Measurements from ENCODE around the gene ZNF385D. TPM values are rescaled to one million over a fixed set of nuclear protein-coding genes. Genes with fewer than 3 reads are reported as not detected.

ZNF385D gene
- total RNA-seq, 1 experiment from 2014 or later = 5.9 TPM

GRCh38 chr3:21564531-21564930 lies 186.5 kb downstream of the ZNF385D start:
- H3K79me2 ChIP-seq (ENCODE audit: low read length) = no peaks in the 10 kb centered on the region
- POLR2A ChIA-PET (ENCODE audit: unreplicated experiment) = no interaction called here
- intact Hi-C loops (cut with micrococcal nuclease) = no loop called here

GRCh38 chr3:21562243-21562642 lies 188.8 kb downstream of the ZNF385D start:
- intact Hi-C loops (cut with micrococcal nuclease) = no loop called here
- H2AFZ ChIP-seq (ENCODE audit: low read length) = no peak overlapping the region
- H3K9me2 ChIP-seq (replicated peaks; ENCODE audit: low read length) = no peaks in the 10 kb centered on the region
- no peak overlapping the region for H3K4me3 ChIP-seq (ENCODE audit: low read length)
- no peaks in the 10 kb centered on the region for H4K20me1 ChIP-seq (ENCODE audit: low read length)
- no peak overlapping the region for H3K4me2 ChIP-seq (ENCODE audit: low read length)
- no TSS peak for BruUV-seq (replicated peaks)
- H3K4me1 ChIP-seq (ENCODE audit: insufficient read depth, low read length) = no peaks in the 10 kb centered on the region
- ATAC-seq (no peak), DNase-seq (no peak)
- H3K27ac ChIP-seq (ENCODE audit: low read length) = no peak overlapping the region
- H3K9me3 ChIP-seq (ENCODE audit: low read length) = no peaks in the 10 kb centered on the region
- H3K9ac ChIP-seq (ENCODE audit: low read length) = no peak overlapping the region
- no peaks in the 10 kb centered on the region for H3K36me3 ChIP-seq (ENCODE audit: low read depth, low read length)
- ChIA-PET POLR2A (ENCODE audit: unreplicated experiment) (no interaction called here), CTCF (no interaction called here)
- no peaks in the 10 kb centered on the region for H3K27me3 ChIP-seq (ENCODE audit: low read length)
- no peaks in the 10 kb centered on the region for H3K79me2 ChIP-seq (ENCODE audit: low read length)
- TF ChIP-seq EZH2 (IDR thresholded peaks at IDR 0.05; ENCODE audit: low read length, unreplicated experiment) = no peak
- TF ChIP-seq EZH2phosphoT487 (IDR thresholded peaks at IDR 0.05; ENCODE audit: borderline replicate concordance, low read length) = no peak
- no peak for TF ChIP-seq CTCF (conservative IDR thresholded peaks at IDR 0.05; ENCODE audit: low read depth, low read length)
- no peaks in the 10 kb centered on the region for H3F3A ChIP-seq (ENCODE audit: low read length, unreplicated experiment)

More at GRCh38 chr3:21564531-21564930, 186.5 kb downstream of the ZNF385D start:
- H4K20me1 ChIP-seq (ENCODE audit: low read length) = no peaks in the 10 kb centered on the region
- H3K9me3 ChIP-seq (ENCODE audit: low read length) = no peaks in the 10 kb centered on the region
- no peaks in the 10 kb centered on the region for H3K27me3 ChIP-seq (ENCODE audit: low read length)
- no peak for TF ChIP-seq EZH2phosphoT487 (IDR thresholded peaks at IDR 0.05; ENCODE audit: borderline replicate concordance, low read length)
- no peak for TF ChIP-seq CTCF (conservative IDR thresholded peaks at IDR 0.05; ENCODE audit: low read depth, low read length)
- H3K4me3 ChIP-seq (ENCODE audit: low read length) = no peak overlapping the region
- DNase-seq = no peak
- H2AFZ ChIP-seq (ENCODE audit: low read length) = no peak overlapping the region
- no peaks in the 10 kb centered on the region for H3F3A ChIP-seq (ENCODE audit: low read length, unreplicated experiment)
- H3K27ac ChIP-seq (ENCODE audit: low read length) = no peak overlapping the region
- no peak overlapping the region for H3K9ac ChIP-seq (ENCODE audit: low read length)
- no peaks in the 10 kb centered on the region for H3K4me1 ChIP-seq (ENCODE audit: insufficient read depth, low read length)
- CTCF ChIA-PET = no interaction called here
- no peaks in the 10 kb centered on the region for H3K9me2 ChIP-seq (replicated peaks; ENCODE audit: low read length)
- ATAC-seq = no peak
- no TSS peak for BruUV-seq (replicated peaks)
- H3K36me3 ChIP-seq (ENCODE audit: low read depth, low read length) = no peaks in the 10 kb centered on the region
- no peak overlapping the region for H3K4me2 ChIP-seq (ENCODE audit: low read length)

GRCh38 chr3:21561472-21561871 lies 189.5 kb downstream of the ZNF385D start:
- intact Hi-C loops (cut with micrococcal nuclease) = no loop called here

More at GRCh38 chr3:21561472-21561871, 189.5 kb downstream of the ZNF385D start:
- no peak overlapping the region for H3K4me3 ChIP-seq (ENCODE audit: low read length)
- ChIA-PET CTCF (no interaction called here), POLR2A (ENCODE audit: unreplicated experiment) (no interaction called here)
- no peak overlapping the region for H3K4me2 ChIP-seq (ENCODE audit: low read length)
- H3K9me2 ChIP-seq (replicated peaks; ENCODE audit: low read length) = no peaks in the 10 kb centered on the region
- no peaks in the 10 kb centered on the region for H3K79me2 ChIP-seq (ENCODE audit: low read length)
- TF ChIP-seq CTCF (conservative IDR thresholded peaks at IDR 0.05; ENCODE audit: low read depth, low read length) (no peak), EZH2 (IDR thresholded peaks at IDR 0.05; ENCODE audit: low read length, unreplicated experiment) (no peak), EZH2phosphoT487 (IDR thresholded peaks at IDR 0.05; ENCODE audit: borderline replicate concordance, low read length) (no peak)
- no peak overlapping the region for H3K27ac ChIP-seq (ENCODE audit: low read length)
- H3F3A ChIP-seq (ENCODE audit: low read length, unreplicated experiment) = no peaks in the 10 kb centered on the region
- H3K9ac ChIP-seq (ENCODE audit: low read length) = no peak overlapping the region
- no peaks in the 10 kb centered on the region for H3K9me3 ChIP-seq (ENCODE audit: low read length)
- H2AFZ ChIP-seq (ENCODE audit: low read length) = no peak overlapping the region
- H4K20me1 ChIP-seq (ENCODE audit: low read length) = no peaks in the 10 kb centered on the region
- H3K36me3 ChIP-seq (ENCODE audit: low read depth, low read length) = no peaks in the 10 kb centered on the region
- ATAC-seq = no peak
- no TSS peak for BruUV-seq (replicated peaks)
- no peak for DNase-seq
- H3K27me3 ChIP-seq (ENCODE audit: low read length) = no peaks in the 10 kb centered on the region
- no peaks in the 10 kb centered on the region for H3K4me1 ChIP-seq (ENCODE audit: insufficient read depth, low read length)

Measured in PC-3 (cell line).